K562 (cell line): ENCODE results near the gene CFAP73. TPM values are rescaled to one million over a fixed set of nuclear protein-coding genes. Genes with fewer than 3 reads are reported as not detected.

Experiments
- CHD1 ChIP-seq: fragments of 200-600 bp; sonication (generic); IDR thresholded peaks from one replicate; pipeline ENCODE4 v1.6.1; 2012; ENCODE audit warnings: mild to moderate bottlenecking, moderate library complexity, low read length, inconsistent platforms
- ERF ChIP-seq: fragments of 450-650 bp; formaldehyde crosslinking; IDR thresholded peaks from 2 replicates; pipeline ENCODE4 v1.4.0; 2020; ENCODE audit warnings: mild to moderate bottlenecking, mixed read lengths
- FOXA1 ChIP-seq: fragments of 450-650 bp; IDR thresholded peaks from 2 replicates; pipeline ENCODE4 v1.6.1; 2016; ENCODE audit warnings: mild to moderate bottlenecking, borderline replicate concordance
- HEY1 ChIP-seq: fragments of 250-450 bp; sonication (Bioruptor Pico); IDR thresholded peaks from 2 replicates; pipeline ENCODE4 v1.5.0; 2020; ENCODE audit warnings: mild to moderate bottlenecking, moderate library complexity, borderline replicate concordance
- HMG20B ChIP-seq: fragments of 250-450 bp; sonication (Bioruptor Pico); IDR thresholded peaks from 2 replicates; pipeline ENCODE4 v1.5.0; 2021; ENCODE audit warnings: mild to moderate bottlenecking
- KLF13 ChIP-seq: fragments of 450-650 bp; IDR thresholded peaks from 2 replicates; pipeline ENCODE4 v1.6.1; 2016; ENCODE audit warnings: missing genetic modification characterization, low read depth, mild to moderate bottlenecking, missing compliant biosample characterization, moderate library complexity, borderline replicate concordance
- MYC ChIP-seq, 2 experiments: fragments of 250-450 bp in 1 of 2; sonication (Bioruptor Pico) in 1 of 2; IDR thresholded peaks; 2 replicates each; pipeline versions ENCODE4 v1.5.1 to v1.6.1; 2012 to 2021; ENCODE audit warnings: low read depth in 2 of 2, borderline replicate concordance in 1 of 2, improper control_type of control experiment in 1 of 2, low read length in 1 of 2, mild to moderate bottlenecking in 1 of 2, moderate library complexity in 1 of 2
- NFE2L1 ChIP-seq: fragments of 450-650 bp; IDR thresholded peaks from 2 replicates; pipeline ENCODE4 v1.6.1; 2016; ENCODE audit warnings: missing genetic modification characterization, low read depth, mild to moderate bottlenecking, missing compliant biosample characterization, moderate library complexity, borderline replicate concordance
- NFXL1 ChIP-seq: fragments of 450-650 bp; formaldehyde crosslinking; IDR thresholded peaks from 2 replicates; pipeline ENCODE4 v1.4.0; 2021; ENCODE audit warnings: mild to moderate bottlenecking
- PHF8 ChIP-seq: fragments of 200-600 bp; sonication (generic); IDR thresholded peaks from 2 replicates; pipeline ENCODE4 v1.6.1; 2012; ENCODE audit warnings: mixed run types, mild to moderate bottlenecking, inconsistent platforms, low read length, moderate library complexity, borderline replicate concordance
- RBM25 ChIP-seq: fragments of 200-400 bp; formaldehyde crosslinking; IDR thresholded peaks from 2 replicates; pipeline ENCODE4 v1.6.1; 2018; ENCODE audit warnings: low read length, low read depth, moderate library complexity; ENCODE audit not compliant: severe bottlenecking
- SMARCE1 ChIP-seq: fragments of 450-650 bp; IDR thresholded peaks from 2 replicates; pipeline ENCODE4 v1.7.1; 2016; ENCODE audit warnings: mild to moderate bottlenecking
- SP2 ChIP-seq: IDR thresholded peaks from 2 replicates; pipeline ENCODE4 v1.6.1; 2011; ENCODE audit warnings: mild to moderate bottlenecking, low read depth, low read length, moderate library complexity; ENCODE audit not compliant: poor library complexity, severe bottlenecking; ENCODE audit errors: extremely low read depth
- TCF3 ChIP-seq: sonication (generic); formaldehyde crosslinking; IDR thresholded peaks from 2 replicates; pipeline ENCODE4 v1.4.0; 2020; ENCODE audit warnings: mild to moderate bottlenecking, missing genetic modification reagents
- ZBTB1 ChIP-seq: sonication (generic); formaldehyde crosslinking; IDR thresholded peaks from 2 replicates; pipeline ENCODE4 v1.8.1; 2023; ENCODE audit warnings: missing genetic modification reagents, low read depth, mild to moderate bottlenecking, borderline replicate concordance
- ZNF133 ChIP-seq: fragments of 250-450 bp; sonication (Bioruptor Pico); IDR thresholded peaks from 2 replicates; pipeline ENCODE4 v1.4.0; 2020; ENCODE audit warnings: mild to moderate bottlenecking
- ZSCAN32 ChIP-seq: fragments of 450-650 bp; formaldehyde crosslinking; IDR thresholded peaks from 2 replicates; pipeline ENCODE4 v1.4.0; 2020; ENCODE audit warnings: mild to moderate bottlenecking, moderate library complexity
- polyA plus RNA-seq, 8 experiments: library from polyadenylated mRNA; depleted of rRNA in 4 of 8; stranded (reverse) in 5 of 8; unstranded in 3 of 8; fragments of >200 nt; fragmentation: Nextera tagmentation in 2 of 8; fragmentation: Illumina TruSeq in 1 of 8; extraction: Ambion mirVana in 2 of 8; extraction: Trizol in 1 of 8; gene quantifications; 2 replicates each; pipeline versions ENCODE4 v1.2.1 to v1.2.3, GENCODE V29; 2011 to 2014; ENCODE audit warnings: inconsistent platforms in 1 of 8, missing spikeins in 1 of 8
- total RNA-seq, 7 experiments: library from RNA; depleted of rRNA in 6 of 7; stranded (reverse); fragments of >200 nt in 6 of 7; fragmentation: Illumina TruSeq in 2 of 7; extraction: Trizol in 2 of 7; gene quantifications; 2 replicates each; pipeline versions ENCODE4 v1.2.1 to v1.2.3, GENCODE V29; 2011 to 2021; ENCODE audit warnings: low replicate concordance in 1 of 7
- TF ChIP-seq, protein P1 (sequence below): fragments of 250-450 bp; sonication (Bioruptor Pico); IDR thresholded peaks from 2 replicates; pipeline ENCODE4 v1.5.0; 2020; ENCODE audit warnings: mild to moderate bottlenecking, borderline replicate concordance
- TF ChIP-seq, protein P2 (sequence below), 2 experiments: fragments of 250-450 bp in 1 of 2; fragments of 450-650 bp in 1 of 2; sonication (Bioruptor Pico) in 1 of 2; IDR thresholded peaks; 2 replicates each; pipeline versions ENCODE4 v1.6.1 to v1.8.0; 2016 to 2021; ENCODE audit warnings: mild to moderate bottlenecking in 2 of 2, moderate library complexity in 2 of 2, missing compliant biosample characterization in 1 of 2, missing genetic modification characterization in 1 of 2
- TF ChIP-seq, protein P3 (sequence below): fragments of 450-650 bp; IDR thresholded peaks from 2 replicates; pipeline ENCODE4 v1.6.1; 2018; ENCODE audit warnings: mild to moderate bottlenecking, low read depth; ENCODE audit not compliant: partially characterized antibody

CFAP73 gene
- total and polyA plus RNA-seq, 9 of the 15 experiments (the other 6 are each of a cell fraction or from before 2014, with no cell fraction given): not detected

DNA sequence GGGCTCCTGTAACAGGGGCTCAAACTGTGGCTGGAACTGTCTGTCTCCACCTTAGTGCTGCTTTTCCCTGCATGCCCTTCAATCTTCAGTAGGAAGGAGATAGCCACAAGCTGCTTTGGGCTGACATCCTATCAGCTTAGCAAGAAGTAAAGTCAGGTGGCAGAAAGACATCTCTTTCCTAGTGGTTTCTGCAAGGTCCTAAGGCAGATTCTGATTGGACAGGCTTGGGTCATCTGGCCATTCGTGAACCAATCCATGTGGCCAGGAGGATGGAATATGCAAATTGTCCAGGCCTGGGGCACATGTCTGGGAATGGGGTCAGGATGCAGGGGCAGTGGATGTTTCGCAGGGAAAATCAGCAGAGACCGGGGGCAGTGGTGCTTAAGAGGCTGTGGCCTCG lies 41.2 kb downstream of the CFAP73 start (continued):
- TF ChIP-seq HEY1 (CRISPR knock-in tag) (no peak), ZBTB1 (no peak), NFE2L1 (tag) (no peak), ZNF133 (CRISPR knock-in tag) (no peak), CHD1 (no peak), TCF3 (peak; percentile 57), MYC (IDR thresholded peaks at IDR 0.05; ENCODE audit: low read depth, low read length) (0 out of 2 replicates have a peak, but pooled peaks have one; percentile 44), MYC (CRISPR knock-in tag; IDR thresholded peaks at IDR 0.05; ENCODE audit: borderline replicate concordance, low read depth) (no peak), HMG20B (CRISPR knock-in tag) (no peak), RBM25 (peak; percentile 76), SMARCE1 (no peak), NFXL1 (CRISPR knock-in tag) (no peak), FOXA1 (no peak), KLF13 (tag) (no peak), PHF8 (no peak), SP2 (peak; percentile 46), ZSCAN32 (CRISPR knock-in tag) (no peak), ERF (no peak)
- TF ChIP-seq, protein P1, sequence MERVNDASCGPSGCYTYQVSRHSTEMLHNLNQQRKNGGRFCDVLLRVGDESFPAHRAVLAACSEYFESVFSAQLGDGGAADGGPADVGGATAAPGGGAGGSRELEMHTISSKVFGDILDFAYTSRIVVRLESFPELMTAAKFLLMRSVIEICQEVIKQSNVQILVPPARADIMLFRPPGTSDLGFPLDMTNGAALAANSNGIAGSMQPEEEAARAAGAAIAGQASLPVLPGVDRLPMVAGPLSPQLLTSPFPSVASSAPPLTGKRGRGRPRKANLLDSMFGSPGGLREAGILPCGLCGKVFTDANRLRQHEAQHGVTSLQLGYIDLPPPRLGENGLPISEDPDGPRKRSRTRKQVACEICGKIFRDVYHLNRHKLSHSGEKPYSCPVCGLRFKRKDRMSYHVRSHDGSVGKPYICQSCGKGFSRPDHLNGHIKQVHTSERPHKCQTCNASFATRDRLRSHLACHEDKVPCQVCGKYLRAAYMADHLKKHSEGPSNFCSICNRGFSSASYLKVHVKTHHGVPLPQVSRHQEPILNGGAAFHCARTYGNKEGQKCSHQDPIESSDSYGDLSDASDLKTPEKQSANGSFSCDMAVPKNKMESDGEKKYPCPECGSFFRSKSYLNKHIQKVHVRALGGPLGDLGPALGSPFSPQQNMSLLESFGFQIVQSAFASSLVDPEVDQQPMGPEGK (CRISPR knock-in tag): no peak
- TF ChIP-seq, protein P2, sequence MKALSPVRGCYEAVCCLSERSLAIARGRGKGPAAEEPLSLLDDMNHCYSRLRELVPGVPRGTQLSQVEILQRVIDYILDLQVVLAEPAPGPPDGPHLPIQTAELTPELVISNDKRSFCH (CRISPR knock-in tag; IDR thresholded peaks at IDR 0.05): no peak
- TF ChIP-seq, protein P2 (tag; IDR thresholded peaks at IDR 0.05): no peak
- TF ChIP-seq, protein P3, sequence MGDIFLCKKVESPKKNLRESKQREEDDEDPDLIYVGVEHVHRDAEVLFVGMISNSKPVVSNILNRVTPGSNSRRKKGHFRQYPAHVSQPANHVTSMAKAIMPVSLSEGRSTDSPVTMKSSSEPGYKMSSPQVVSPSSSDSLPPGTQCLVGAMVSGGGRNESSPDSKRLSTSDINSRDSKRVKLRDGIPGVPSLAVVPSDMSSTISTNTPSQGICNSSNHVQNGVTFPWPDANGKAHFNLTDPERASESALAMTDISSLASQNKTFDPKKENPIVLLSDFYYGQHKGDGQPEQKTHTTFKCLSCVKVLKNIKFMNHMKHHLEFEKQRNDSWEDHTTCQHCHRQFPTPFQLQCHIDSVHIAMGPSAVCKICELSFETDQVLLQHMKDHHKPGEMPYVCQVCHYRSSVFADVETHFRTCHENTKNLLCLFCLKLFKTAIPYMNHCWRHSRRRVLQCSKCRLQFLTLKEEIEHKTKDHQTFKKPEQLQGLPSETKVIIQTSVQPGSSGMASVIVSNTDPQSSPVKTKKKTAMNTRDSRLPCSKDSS: no peak
